ENCODE measurements around the gene POLR2E.

GRCh38 chr19:1110809-1111640, 15.8 kb upstream of the POLR2E start:
- TF ChIP-seq CTCF (IDR thresholded peaks at IDR 0.05) (no peak), POLR2A (IDR thresholded peaks at IDR 0.05) (no peak)
